RKO (cell line): ENCODE data around the gene STAG1.
"Not testable (repeated sequence)": the region's sequence is repeated elsewhere in the genome, so short reads cannot be mapped to it uniquely, and the experiment has no call there.

ENCODE experiments used
- DNase-seq: peaks from one replicate; pipeline ENCODE4 v3.0.0-alpha.2; 2016; ENCODE audit warnings: low spot score

STAG1 gene

DNA sequence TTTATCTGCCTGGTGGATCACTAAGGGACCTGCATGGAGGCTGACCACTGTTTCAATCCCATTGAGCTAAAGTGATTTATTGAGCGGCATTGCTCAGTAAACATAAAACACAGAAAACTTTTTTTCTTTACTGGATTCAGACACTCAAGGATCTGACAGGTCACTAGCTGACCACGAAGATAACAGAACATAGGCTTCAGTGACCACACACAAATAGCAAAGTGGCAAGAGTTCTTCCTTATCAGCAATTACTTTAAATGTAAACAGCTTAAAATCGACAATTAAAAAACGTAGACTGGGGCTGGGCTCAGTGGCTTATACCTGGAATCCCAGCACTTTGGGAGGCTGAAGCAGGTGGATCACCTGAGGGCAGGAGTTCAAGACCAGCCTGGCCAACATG, 48.7 kb downstream of the STAG1 start:
- no peak for DNase-seq

DNA sequence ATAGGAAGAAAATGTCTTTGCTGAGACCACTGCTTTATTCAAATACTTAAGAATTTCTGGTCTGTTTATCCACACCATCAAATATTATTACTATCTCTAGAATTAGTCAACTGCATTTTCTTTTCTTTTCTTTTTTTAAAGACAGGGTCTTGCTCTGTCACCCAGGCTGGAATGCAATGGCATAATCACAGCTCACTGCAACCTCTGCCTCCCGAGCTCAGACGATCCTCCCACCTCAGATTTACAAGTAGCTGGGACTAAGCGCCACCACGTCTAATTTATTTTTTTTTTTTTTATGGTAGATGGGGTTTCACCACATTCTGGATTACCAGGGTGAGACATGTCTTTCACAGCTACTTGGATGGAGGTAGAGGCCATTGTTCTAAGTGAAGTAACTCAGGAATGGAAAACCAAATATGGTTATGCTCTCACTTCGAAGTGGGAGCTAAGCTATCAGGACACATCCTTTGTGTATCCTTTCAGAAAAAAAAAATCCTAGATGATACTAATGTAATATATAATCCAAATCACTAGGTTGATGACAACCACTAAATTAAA, 52.8 kb downstream of the STAG1 start:
- DNase-seq, result no peak

DNA sequence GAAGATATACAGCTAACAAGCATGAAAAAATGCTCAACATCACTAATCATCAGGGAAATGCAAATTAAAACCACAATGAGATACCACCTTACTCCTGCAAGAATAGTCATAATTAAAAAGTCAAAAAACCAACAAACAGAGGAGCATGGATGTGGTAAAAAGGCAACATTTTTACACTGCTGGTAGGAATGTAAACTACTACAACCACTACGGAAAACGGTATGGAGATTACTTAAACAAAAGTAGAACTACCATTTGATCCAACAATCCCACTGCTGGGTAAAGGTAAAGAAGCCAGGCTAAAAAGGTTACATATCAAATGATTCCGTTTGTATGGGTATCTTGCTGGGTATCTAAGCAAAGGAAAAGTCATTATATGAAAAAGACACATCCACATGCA, 53.8 kb downstream of the STAG1 start:
- no peak for DNase-seq

DNA sequence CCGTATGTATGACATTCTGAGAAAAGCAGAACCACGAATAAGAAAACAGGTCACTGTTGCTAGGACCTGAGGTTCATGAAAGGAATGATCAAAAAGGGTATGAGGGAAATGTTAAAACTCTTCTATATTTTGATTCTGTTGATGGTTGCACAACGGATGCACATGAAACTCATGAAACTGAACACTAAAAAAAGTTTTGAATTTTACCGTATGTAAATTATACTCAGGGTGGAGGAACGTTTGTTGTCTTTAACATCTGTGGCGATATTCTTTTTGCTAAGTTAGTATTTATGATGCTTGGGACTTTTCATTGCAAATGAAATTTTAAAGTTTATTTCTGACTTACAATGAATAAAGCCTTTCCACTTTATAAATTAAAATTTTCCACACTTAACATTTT, 55.4 kb downstream of the STAG1 start:
- DNase-seq, result no peak

- no peak for DNase-seq
These were observed 57.9 kb downstream of the STAG1 start for GRCh38 chr3:136694321-136694720.

DNA sequence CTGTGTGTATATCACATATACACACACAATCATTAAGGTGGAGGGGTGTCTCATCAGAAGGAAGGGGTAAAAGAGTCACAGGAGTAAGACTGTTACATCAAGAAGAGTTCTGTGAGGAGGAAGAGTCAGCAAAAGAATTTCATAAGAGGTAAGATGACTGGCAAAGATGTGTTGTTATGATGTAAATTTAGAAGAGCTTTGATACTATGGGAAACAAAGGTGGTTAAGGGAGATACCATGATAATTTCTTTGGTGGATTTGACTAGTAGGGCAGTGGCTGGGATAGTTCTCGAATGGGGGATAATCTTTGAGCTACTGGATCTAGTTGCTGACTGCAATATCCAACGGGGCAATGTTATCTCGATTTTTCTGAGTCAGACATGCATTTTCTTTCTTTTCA, 61.6 kb downstream of the STAG1 start:
- DNase-seq, result no peak

GRCh38 chr3:136685882-136686281, 66.3 kb downstream of the STAG1 start:
- no peak for DNase-seq

- DNase-seq, result no peak
These were observed 69.4 kb downstream of the STAG1 start for GRCh38 chr3:136682740-136683312.

GRCh38 chr3:136678981-136679380, 73.2 kb downstream of the STAG1 start:
- DNase-seq, result no peak

DNA sequence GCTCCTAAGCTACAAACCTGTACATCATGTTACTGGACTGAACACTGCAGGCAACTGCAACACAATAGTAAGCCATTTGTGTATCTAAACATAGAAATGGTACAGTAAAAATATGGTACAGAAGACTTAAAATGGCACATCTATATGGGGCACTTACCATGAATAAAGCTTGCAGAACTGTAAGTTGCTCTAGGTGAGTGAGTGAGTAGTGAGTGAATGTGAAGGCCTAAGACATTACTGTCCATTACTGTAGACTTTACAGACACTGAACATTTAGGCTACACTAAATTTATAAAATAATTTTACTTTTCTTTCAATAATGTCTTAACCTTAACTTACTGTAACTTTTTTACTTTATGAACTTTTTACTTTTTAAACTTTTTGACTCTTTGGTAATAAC, 76.2 kb downstream of the STAG1 start:
- DNase-seq, result no peak

- no peak for DNase-seq
These were observed 76.9 kb downstream of the STAG1 start for GRCh38 chr3:136675150-136675858.

GRCh38 chr3:136672457-136672856, 79.7 kb downstream of the STAG1 start:
- no peak for DNase-seq

DNA sequence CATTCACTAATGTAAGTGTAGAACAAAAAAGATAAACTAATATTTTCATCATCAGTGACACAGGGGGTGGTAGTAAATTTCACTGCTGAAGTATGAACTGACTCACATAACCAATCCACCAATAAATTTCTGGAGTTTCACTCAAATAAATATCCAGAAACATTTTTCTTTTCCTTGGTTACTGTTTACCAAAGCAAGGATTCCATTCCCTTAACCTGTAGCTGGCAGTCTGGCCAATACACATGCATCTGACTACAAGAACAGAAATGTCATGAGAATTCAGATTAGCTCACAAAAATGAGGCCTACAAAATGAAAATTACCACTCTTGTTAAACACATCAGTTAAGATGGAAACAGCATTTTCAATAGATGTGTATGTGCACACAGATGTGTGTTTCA, 80.3 kb downstream of the STAG1 start:
- DNase-seq, result no peak

GRCh38 chr3:136670166-136670565, 82.0 kb downstream of the STAG1 start:
- no peak for DNase-seq

DNA sequence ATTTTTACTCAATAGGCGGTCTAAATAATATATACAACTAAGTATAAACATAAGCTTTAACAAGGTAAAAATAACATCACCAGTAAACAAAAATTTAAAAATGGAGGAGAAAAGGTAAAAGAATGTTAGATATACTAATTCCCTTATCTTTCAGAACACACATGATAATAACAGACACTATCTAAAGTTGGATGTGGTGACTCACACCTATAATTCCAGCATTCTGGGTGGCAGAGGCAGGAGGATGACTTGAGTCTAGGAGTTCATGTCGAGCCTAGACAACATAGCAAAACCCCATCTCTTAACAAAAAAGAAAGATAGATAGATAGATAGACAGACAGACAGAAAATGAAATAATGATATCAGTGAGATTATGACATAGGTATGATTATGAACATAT, 85.1 kb downstream of the STAG1 start:
- no peak for DNase-seq

DNA sequence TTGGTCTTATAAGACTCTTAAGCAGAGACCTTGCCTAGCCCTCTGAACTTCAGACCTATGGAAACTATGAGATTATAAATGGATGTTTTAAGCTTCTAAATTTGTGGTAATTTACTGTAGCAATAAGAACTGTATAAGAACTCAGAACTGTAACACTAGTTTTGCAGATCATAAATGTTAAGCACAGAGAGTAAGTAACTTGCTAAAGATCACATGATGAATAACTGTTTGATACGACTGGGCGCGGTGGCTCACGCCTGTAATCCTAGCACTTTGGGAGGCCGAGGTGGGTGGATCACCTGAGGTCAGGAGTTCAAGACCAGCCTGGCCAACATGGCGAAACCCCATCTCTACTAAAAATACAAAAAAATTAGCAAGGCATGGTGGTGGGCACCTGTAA, 85.9 kb downstream of the STAG1 start:
- DNase-seq, result not testable (repeated sequence)

DNA sequence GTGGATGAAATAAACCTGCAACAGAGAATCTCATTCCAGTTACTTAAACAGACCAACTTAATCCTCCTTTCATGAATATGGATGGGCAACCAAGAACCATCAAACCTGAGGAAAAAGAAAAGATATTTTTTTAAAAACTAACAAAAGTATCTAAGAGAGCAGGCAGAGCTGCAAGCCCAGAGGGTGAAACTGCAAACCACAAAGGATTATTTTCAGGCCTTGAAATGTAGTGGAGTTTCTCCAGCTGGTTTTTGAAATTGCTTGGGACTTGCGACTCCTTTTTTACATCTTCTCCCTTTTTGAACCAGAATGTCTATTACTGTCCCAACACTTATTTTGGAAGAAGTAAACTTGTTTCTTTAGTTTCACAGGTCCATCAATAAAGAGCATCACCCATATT, 87.4 kb downstream of the STAG1 start:
- no peak for DNase-seq

DNA sequence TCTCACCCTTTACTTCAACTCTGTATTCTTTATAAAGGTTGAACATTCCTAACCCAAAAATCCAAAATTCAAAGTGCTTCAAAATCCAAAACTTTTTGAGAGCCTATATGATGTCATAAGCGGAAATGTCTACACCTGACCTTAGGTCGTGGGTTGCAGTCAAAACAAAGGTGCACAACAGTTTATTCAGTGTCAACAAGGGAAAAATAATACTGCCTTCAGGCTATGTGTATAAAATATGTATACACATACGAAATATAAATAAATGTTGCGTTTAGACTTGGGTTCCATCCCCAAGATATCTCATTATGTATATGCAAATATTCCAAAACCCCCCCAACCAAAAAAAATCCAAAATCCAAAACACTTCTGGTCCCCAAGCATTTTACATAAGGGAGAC, 90.9 kb downstream of the STAG1 start:
- no peak for DNase-seq

- DNase-seq, result no peak
These were observed 93.1 kb downstream of the STAG1 start for GRCh38 chr3:136658946-136659682.

DNA sequence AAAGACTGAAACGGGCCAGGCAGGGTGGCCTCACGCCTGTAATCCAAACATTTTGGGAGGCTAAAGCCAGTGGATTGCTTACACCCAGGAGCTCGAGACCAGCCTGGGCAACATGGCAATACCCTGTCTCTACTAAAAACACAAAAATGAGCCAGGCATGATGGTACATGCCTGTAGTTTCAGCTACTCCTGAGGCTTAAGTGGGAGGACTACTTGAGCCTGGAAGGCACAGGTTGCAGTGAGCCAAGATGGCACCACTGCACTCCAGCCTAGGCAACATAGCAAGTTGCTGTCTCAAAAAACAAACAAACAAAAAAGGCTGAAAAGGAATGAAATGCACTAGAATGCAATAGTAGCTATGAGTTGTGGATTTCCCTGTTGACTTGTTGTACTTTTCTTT, 94.7 kb downstream of the STAG1 start:
- DNase-seq, result no peak

GRCh38 chr3:136653628-136654027, 98.5 kb downstream of the STAG1 start:
- no peak for DNase-seq

- no peak for DNase-seq
These were observed 100.6 kb downstream of the STAG1 start for GRCh38 chr3:136651581-136651980.

- no peak for DNase-seq
These were observed 101.7 kb downstream of the STAG1 start for GRCh38 chr3:136650461-136650860.
